Sigmoid colon (tissue), 7 donors: ENCODE measurements around the gene LMF1. TPM values are rescaled to one million over a fixed set of nuclear protein-coding genes. Genes with fewer than 3 reads are reported as not detected.

ENCODE experiments used
- DNase-seq: peaks from one replicate; pipeline ENCODE4 v3.0.0-alpha.2; 2019
- H3K27ac ChIP-seq, 4 donors: fragments of 200-600 bp; sonication (generic); one replicate each; pipeline ENCODE4 v1.5.1; 2016 to 2019; ENCODE audit warnings: mild to moderate bottlenecking in 1 of 4
- H3K27me3 ChIP-seq, 3 donors: fragments of 200-600 bp; sonication (generic); one replicate each; pipeline ENCODE4 v1.5.1; 2019; ENCODE audit warnings: mild to moderate bottlenecking in 1 of 3
- H3K36me3 ChIP-seq, 4 donors: fragments of 200-600 bp; sonication (generic); one replicate each; pipeline ENCODE4 v1.5.1; 2016 to 2019
- H3K4me1 ChIP-seq, 4 donors: fragments of 200-600 bp; sonication (generic); one replicate each; pipeline ENCODE4 v1.5.1; 2017 to 2019
- H3K4me3 ChIP-seq, 4 donors: fragments of 200-600 bp; sonication (generic); one replicate each; pipeline ENCODE4 v1.5.1; 2017 to 2019; ENCODE audit warnings: mild to moderate bottlenecking in 2 of 4, moderate library complexity in 1 of 4
- H3K9me3 ChIP-seq, 4 donors: fragments of 200-600 bp in 3 of 4; sonication (generic) in 3 of 4; one replicate each; pipeline versions ENCODE4 v1.5.1 to v1.6.1; 2013 to 2019
- EP300 ChIP-seq, 4 donors: sonication (generic); formaldehyde crosslinking; IDR thresholded peaks; one replicate each; pipeline ENCODE4 v1.6.1; 2017; ENCODE audit warnings: antibody characterized with exemption in 4 of 4
- POLR2A ChIP-seq, 2 donors: fragments of 450-650 bp; IDR thresholded peaks; one replicate each; pipeline ENCODE4 v1.6.1; 2016; ENCODE audit warnings: antibody characterized with exemption in 2 of 2, mild to moderate bottlenecking in 2 of 2, moderate library complexity in 2 of 2
- POLR2AphosphoS5 ChIP-seq, 4 donors: sonication (generic); formaldehyde crosslinking; IDR thresholded peaks; one replicate each; pipeline ENCODE4 v1.6.1; 2017; ENCODE audit warnings: antibody characterized with exemption in 4 of 4
- WGBS, 2 donors: extraction: QIAGEN DNeasy Blood & Tissue Kit; methylation state at CpG; one replicate each; pipeline ENCODE4 v1.1.7; 2013; 5-methylcytosine and 5-hydroxymethylcytosine counted together
- intact Hi-C: fragments of 100-400 bp; cut with DNase I; formaldehyde crosslinking; loops from one replicate; pipeline ENCODE4 v1.15.1; 2023
- polyA plus RNA-seq, 3 donors: library from polyadenylated mRNA; stranded (reverse); fragments of 200-250 nt; gene quantifications; one replicate each; pipeline ENCODE4 v1.2.3, GENCODE V29; 2013
- total RNA-seq, 4 donors: library from RNA; depleted of rRNA; stranded (reverse); fragments of >200 nt; gene quantifications; one replicate each; pipeline ENCODE4 v1.1.0, GENCODE V29; 2016
- TF ChIP-seq, protein P1 (sequence below), 4 experiments: fragments of 450-650 bp in 3 of 4; fragments of 200-600 bp in 1 of 4; IDR thresholded peaks; one replicate each; pipeline ENCODE4 v1.5.1; 2016 to 2019; ENCODE audit warnings: antibody characterized with exemption in 4 of 4, mild to moderate bottlenecking in 3 of 4, moderate library complexity in 2 of 4
- donor health status: healthy with polysubstance abuse.
- donor health status: Bipolar disorder and iron deficiency.
- donor health status: healthy.

The LMF1 gene
- total and polyA plus RNA-seq, 7 donors, result 1.2 to 34.1 (median 19.9) TPM

GRCh38 chr16:836221-836620 lies 134.6 kb downstream of the LMF1 start:
- intact Hi-C loops, result no loop called here
- 92% methylated on average over 4 of the region's 4 CpGs for WGBS, 2 donors

GRCh38 chr16:835373-835772 lies 135.4 kb downstream of the LMF1 start:
- DNase-seq, result no peak
- Histone ChIP-seq H3K4me3 (no peak overlapping the region), H3K27ac (no peak overlapping the region), H3K36me3 (no peaks in the 10 kb centered on the region), H3K9me3 (peaks cover 9 to 23% (median 16%) of the 10 kb centered on the region in 4 donors), H3K4me1 (no peaks in the 10 kb centered on the region), H3K27me3 (peaks cover 0 to 53% (median 19%) of the 10 kb centered on the region in 3 donors)
- intact Hi-C loops, result no loop called here
- no peak for TF ChIP-seq POLR2AphosphoS5 (IDR thresholded peaks at IDR 0.05)
- TF ChIP-seq POLR2A (IDR thresholded peaks at IDR 0.05), result no peak
- no peak for TF ChIP-seq EP300 (IDR thresholded peaks at IDR 0.05)
- TF ChIP-seq, protein P1, sequence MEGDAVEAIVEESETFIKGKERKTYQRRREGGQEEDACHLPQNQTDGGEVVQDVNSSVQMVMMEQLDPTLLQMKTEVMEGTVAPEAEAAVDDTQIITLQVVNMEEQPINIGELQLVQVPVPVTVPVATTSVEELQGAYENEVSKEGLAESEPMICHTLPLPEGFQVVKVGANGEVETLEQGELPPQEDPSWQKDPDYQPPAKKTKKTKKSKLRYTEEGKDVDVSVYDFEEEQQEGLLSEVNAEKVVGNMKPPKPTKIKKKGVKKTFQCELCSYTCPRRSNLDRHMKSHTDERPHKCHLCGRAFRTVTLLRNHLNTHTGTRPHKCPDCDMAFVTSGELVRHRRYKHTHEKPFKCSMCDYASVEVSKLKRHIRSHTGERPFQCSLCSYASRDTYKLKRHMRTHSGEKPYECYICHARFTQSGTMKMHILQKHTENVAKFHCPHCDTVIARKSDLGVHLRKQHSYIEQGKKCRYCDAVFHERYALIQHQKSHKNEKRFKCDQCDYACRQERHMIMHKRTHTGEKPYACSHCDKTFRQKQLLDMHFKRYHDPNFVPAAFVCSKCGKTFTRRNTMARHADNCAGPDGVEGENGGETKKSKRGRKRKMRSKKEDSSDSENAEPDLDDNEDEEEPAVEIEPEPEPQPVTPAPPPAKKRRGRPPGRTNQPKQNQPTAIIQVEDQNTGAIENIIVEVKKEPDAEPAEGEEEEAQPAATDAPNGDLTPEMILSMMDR (IDR thresholded peaks at IDR 0.05), result no peak
- WGBS, 2 donors, result 93 to 94% methylated on average over 10 of the region's 10 CpGs

More at GRCh38 chr16:836221-836620, 134.6 kb downstream of the LMF1 start:
- Histone ChIP-seq H3K27me3 (peaks cover 0 to 58% (median 27%) of the 10 kb centered on the region in 3 donors), H3K4me3 (no peak overlapping the region), H3K27ac (no peak overlapping the region), H3K36me3 (no peaks in the 10 kb centered on the region), H3K4me1 (no peaks in the 10 kb centered on the region), H3K9me3 (peaks cover 9 to 23% (median 16%) of the 10 kb centered on the region in 4 donors)
- no peak for DNase-seq
- TF ChIP-seq EP300 (IDR thresholded peaks at IDR 0.05) (no peak), POLR2AphosphoS5 (IDR thresholded peaks at IDR 0.05) (no peak), POLR2A (IDR thresholded peaks at IDR 0.05) (no peak)
- TF ChIP-seq, protein P1 (IDR thresholded peaks at IDR 0.05), result no peak

DNA sequence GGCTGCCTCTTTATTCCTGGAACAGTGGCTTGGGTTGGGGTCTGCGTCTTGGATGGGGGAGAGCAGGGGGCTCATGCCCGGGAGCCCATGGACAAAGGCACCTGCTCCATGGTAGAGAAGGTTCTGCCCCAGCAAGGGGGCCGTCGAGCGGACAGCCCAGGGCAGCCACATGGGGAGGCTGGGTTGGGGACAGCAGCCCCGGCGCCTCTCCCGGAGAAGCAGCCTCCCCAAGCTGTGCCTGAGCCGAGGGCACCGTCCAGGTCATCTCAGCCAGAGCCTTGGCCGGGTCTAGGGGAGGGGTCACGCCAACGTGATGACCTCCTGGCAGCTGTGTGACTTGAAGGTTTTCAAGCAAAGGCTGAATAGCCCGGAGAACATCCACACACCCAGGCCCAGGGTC lies 137.4 kb downstream of the LMF1 start:
- WGBS, 2 donors, result 85 to 89% methylated on average over 14 of the region's 14 CpGs
- TF ChIP-seq POLR2A (IDR thresholded peaks at IDR 0.05), result no peak
- TF ChIP-seq, protein P1 (IDR thresholded peaks at IDR 0.05), result no peak
- TF ChIP-seq EP300 (IDR thresholded peaks at IDR 0.05), result no peak
- TF ChIP-seq POLR2AphosphoS5 (IDR thresholded peaks at IDR 0.05), result no peak
- no peak overlapping the region for H3K27ac ChIP-seq
- DNase-seq, result no peak
- H3K9me3 ChIP-seq, result peaks cover 9 to 23% (median 16%) of the 10 kb centered on the region in 4 donors
- no peak overlapping the region for H3K4me3 ChIP-seq
- no peaks in the 10 kb centered on the region for H3K36me3 ChIP-seq
- peaks cover 0 to 41% (median 15%) of the 10 kb centered on the region in 3 donors for H3K27me3 ChIP-seq
- intact Hi-C loops, result no loop called here
- no peaks in the 10 kb centered on the region for H3K4me1 ChIP-seq

GRCh38 chr16:832652-833336 lies 138.0 kb downstream of the LMF1 start:
- no peak overlapping the region for H3K27ac ChIP-seq
- no peaks in the 10 kb centered on the region for H3K36me3 ChIP-seq
- H3K9me3 ChIP-seq, result peaks cover 9 to 23% (median 16%) of the 10 kb centered on the region in 4 donors
- no peak overlapping the region for H3K4me3 ChIP-seq
- WGBS, 2 donors, result 14 to 62% methylated on average over 35 of the region's 35 CpGs
- peaks cover 0 to 41% (median 15%) of the 10 kb centered on the region in 3 donors for H3K27me3 ChIP-seq
- no peaks in the 10 kb centered on the region for H3K4me1 ChIP-seq
- no peak for TF ChIP-seq POLR2A (IDR thresholded peaks at IDR 0.05)
- TF ChIP-seq, protein P1 (IDR thresholded peaks at IDR 0.05), result no peak
- no peak for TF ChIP-seq EP300 (IDR thresholded peaks at IDR 0.05)
- TF ChIP-seq POLR2AphosphoS5 (IDR thresholded peaks at IDR 0.05), result no peak
- DNase-seq, result no peak
- intact Hi-C loops, result no loop called here
